ENCODE measurements around the gene RFT1.

- TF ChIP-seq POLR2AphosphoS5 (IDR thresholded peaks at IDR 0.05; ENCODE audit: insufficient read depth, low read depth, low read length), result no peak
- TF ChIP-seq, protein P1, sequence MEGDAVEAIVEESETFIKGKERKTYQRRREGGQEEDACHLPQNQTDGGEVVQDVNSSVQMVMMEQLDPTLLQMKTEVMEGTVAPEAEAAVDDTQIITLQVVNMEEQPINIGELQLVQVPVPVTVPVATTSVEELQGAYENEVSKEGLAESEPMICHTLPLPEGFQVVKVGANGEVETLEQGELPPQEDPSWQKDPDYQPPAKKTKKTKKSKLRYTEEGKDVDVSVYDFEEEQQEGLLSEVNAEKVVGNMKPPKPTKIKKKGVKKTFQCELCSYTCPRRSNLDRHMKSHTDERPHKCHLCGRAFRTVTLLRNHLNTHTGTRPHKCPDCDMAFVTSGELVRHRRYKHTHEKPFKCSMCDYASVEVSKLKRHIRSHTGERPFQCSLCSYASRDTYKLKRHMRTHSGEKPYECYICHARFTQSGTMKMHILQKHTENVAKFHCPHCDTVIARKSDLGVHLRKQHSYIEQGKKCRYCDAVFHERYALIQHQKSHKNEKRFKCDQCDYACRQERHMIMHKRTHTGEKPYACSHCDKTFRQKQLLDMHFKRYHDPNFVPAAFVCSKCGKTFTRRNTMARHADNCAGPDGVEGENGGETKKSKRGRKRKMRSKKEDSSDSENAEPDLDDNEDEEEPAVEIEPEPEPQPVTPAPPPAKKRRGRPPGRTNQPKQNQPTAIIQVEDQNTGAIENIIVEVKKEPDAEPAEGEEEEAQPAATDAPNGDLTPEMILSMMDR (IDR thresholded peaks at IDR 0.05; ENCODE audit: extremely low read depth in 1 of 2, insufficient read depth in 1 of 2, low read depth in 1 of 2, low read length in 2 of 2), result no peak
- TF ChIP-seq MYC (IDR thresholded peaks at IDR 0.05; ENCODE audit: low read depth, low read length), result no peak
Observed at GRCh38 chr3:53044371-53044710, 85.9 kb downstream of the RFT1 start.
